CD4-positive, alpha-beta T cell treated with Interleukin-15 for 4 hours (primary cell): ENCODE measurements around the gene KCNN1.
A peak's percentile ranks its signal among the peaks of the same experiment; 100 is the strongest.
"Not testable (repeated sequence)": the region's sequence is repeated elsewhere in the genome, so short reads cannot be mapped to it uniquely, and the experiment has no call there.

Experiments
- DNase-seq: peaks from one replicate; pipeline ENCODE4 v3.0.0-alpha.2; 2020; ENCODE audit warnings: low spot score

The KCNN1 gene

GRCh38 chr19:18000915-18001776, 34.2 kb downstream of the KCNN1 start:
- peak; percentile 93 for DNase-seq

- no peak for DNase-seq
Measured at GRCh38 chr19:18001777-18002345, 35.0 kb downstream of the KCNN1 start.

GRCh38 chr19:18002347-18002850, 35.5 kb downstream of the KCNN1 start:
- no peak for DNase-seq

GRCh38 chr19:18005750-18006149, 38.8 kb downstream of the KCNN1 start:
- DNase-seq, result not testable (repeated sequence)

GRCh38 chr19:18007044-18007916, 40.4 kb downstream of the KCNN1 start:
- DNase-seq, result peak; percentile 83

- peak; percentile 90 for DNase-seq
Measured at GRCh38 chr19:18007917-18008673, 41.2 kb downstream of the KCNN1 start, which contains the start of gene ARRDC2. TSS of gene ARRDC2 (plus strand) at chr19:18008170. CDS start at chr19:18008311, 141 bp downstream.

- no peak for DNase-seq
Measured at GRCh38 chr19:18008814-18009213, 41.9 kb downstream of the KCNN1 start.

- DNase-seq, result no peak
Measured at GRCh38 chr19:18009412-18010066, 42.6 kb downstream of the KCNN1 start.

GRCh38 chr19:18010149-18010548, 43.2 kb downstream of the KCNN1 start:
- DNase-seq, result no peak

GRCh38 chr19:18013210-18014111, 46.6 kb downstream of the KCNN1 start:
- DNase-seq, result no peak

GRCh38 chr19:18014197-18014596, 47.3 kb downstream of the KCNN1 start:
- DNase-seq, result peak; percentile 58

- no peak for DNase-seq
Measured at GRCh38 chr19:18016209-18016910, 49.5 kb downstream of the KCNN1 start.

GRCh38 chr19:18017275-18018083, 50.6 kb downstream of the KCNN1 start:
- no peak for DNase-seq

- no peak for DNase-seq
Measured at GRCh38 chr19:18020212-18021085, 53.5 kb downstream of the KCNN1 start.

GRCh38 chr19:18021121-18021755, 54.3 kb downstream of the KCNN1 start:
- peak; percentile 86 for DNase-seq

- peak; percentile 54 for DNase-seq
Measured at GRCh38 chr19:18023622-18024251, 56.8 kb downstream of the KCNN1 start.
